Measurements from ENCODE around the gene FXYD4.
"Not testable (repeated sequence)": the region's sequence is repeated elsewhere in the genome, so short reads cannot be mapped to it uniquely, and the experiment has no call there.

FXYD4 gene

DNA sequence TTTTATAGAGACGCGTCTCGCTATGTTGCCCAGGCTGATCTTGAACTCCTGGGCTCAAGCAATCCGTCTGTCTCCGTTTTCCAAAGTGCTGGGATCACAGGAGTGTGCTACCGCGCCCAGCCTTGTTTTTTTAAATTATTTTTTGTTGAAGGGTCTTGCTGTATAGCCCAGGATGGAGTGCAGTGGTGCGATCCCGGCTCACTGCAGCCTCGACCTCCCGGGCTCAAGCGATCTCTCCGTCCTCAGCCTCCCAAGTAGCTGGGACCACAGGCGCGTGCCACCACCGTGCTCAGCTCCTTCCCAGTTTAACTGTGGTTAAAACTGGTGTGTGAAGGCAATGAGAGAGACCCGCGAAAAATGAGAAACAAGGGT lies 48.5 kb downstream of the FXYD4 start:
- DNase-seq (ENCODE audit: low read depth in 2 of 2), result no peak

DNA sequence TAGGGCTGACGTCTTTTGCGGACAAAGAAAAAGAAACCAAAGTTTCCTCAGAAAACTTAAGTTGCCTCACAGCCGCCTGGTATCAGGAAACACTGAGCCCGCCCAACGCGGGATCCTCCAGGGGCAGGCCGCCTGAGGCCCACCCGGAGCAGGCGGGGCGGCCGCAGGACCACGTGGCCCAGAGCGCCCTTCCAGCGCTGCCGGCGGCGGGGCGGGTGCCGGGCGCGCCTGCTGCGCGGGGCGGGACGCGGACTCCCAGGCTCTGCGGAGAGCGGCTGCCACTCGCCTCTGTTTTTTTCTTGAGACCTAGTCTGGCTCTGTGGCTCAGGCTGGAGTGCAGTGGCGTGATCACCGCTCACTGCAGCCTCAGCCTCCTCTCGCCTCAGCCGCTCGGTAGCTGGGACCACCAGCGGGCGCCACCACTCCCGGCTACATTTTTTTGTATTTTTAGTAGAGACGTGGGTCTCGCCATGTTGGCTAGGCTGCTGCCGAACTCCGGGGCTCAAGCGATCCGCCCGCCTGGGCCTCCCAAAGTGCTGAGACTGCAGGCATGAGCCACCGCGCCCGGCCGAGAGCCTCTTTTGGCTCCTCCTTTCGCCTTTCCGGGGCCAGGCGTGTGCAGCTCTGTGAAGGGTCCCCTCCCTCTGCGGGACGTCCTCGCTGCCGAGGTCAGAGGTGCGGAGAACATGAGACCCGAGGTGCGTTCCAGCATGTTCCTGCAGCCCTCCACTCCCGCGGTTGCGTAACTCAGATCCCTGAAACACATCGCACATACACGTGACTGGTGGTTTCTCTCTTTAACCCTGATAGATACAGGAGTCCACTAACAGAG lies 49.1 kb downstream of the FXYD4 start:
- peak; percentile 48 for DNase-seq (ENCODE audit: low read depth in 2 of 2)

DNA sequence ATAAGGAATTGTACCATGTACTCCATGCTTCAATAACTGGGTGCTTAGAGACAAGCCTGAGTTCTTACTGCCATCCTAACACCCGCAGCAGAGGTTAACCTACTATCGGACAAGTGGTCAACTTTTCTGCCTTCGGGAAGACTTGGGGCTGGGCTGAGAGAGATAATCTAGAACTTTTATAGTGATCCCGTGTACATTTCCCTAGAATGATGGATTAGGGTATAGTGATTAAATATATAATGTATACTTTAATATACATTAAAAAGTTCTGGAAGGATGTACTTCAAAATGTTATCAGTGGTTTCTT lies 49.7 kb downstream of the FXYD4 start:
- DNase-seq (ENCODE audit: low read depth in 2 of 2), result no peak

DNA sequence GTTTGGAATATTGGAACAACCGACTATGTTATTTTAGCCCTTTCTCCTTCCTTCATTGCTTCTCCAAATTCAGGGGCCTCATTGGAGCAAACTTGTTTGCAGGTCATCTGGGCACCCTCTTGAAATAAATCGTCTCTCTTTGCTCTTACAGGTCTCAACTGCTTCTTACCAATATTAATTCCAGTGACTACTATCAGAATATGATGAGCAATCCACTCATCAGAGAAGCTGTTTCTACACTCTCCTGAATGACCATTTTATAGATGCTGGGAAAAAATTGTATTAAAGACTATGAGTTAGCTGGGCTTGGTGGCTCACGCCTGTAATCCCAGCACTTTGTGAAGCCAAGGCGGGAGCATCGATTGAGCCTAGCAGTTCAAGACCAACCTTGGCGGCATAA lies 50.1 kb downstream of the FXYD4 start:
- no peak for DNase-seq (ENCODE audit: low read depth in 2 of 2)

DNA sequence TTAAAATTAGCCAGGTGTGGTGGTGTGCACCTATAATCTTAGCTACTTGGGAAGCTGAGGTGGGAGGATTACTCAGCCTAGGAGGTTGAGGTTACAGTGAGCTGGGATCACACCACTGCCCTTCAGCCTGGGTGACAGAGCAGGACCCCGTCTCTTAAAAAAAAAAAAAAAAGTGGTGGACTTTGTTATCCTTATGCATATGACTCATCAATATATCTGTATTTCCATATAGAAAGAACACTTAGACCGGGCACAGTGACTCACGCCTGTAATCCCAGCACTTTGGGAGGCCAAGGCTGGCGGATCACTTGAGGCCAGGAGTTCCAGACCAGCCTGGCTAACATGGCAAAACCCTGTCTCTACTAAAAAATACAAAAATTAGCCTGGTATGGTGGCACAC lies 50.5 kb downstream of the FXYD4 start:
- not testable (repeated sequence) for DNase-seq (ENCODE audit: low read depth in 2 of 2)

DNA sequence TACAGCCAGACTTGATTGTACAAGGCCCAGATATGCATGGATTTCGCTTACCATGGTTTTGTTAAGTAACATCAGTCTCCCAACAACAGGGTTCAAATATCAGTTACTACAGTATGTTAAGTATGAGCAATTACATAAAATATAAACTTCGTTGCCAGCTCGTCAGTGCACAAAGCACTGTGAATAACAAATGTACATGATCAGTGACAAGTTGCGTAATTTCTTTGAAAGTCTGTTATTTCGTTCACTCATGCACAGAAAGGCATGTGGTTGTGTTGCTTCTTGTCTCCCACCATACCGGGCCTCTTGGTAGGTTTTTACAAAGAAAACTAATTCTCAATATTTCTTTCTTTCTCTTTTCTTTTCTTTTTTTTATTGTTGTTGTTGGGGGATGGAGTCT lies 53.0 kb downstream of the FXYD4 start:
- no peak for DNase-seq (ENCODE audit: low read depth in 2 of 2)
